Panc1 (cell line): Measurements from ENCODE around the gene TTLL11.

Source experiments
- POLR2AphosphoS5 ChIP-seq: IDR thresholded peaks from 2 replicates; pipeline ENCODE4 v1.6.1; 2012; ENCODE audit warnings: mild to moderate bottlenecking, low read depth, low read length, moderate library complexity
- SIN3A ChIP-seq: IDR thresholded peaks from 2 replicates; pipeline ENCODE4 v1.6.1; 2012; ENCODE audit warnings: low read depth, mild to moderate bottlenecking, low read length, moderate library complexity, borderline replicate concordance; ENCODE audit not compliant: insufficient read depth
- TCF7L2 ChIP-seq: IDR thresholded peaks from 2 replicates; pipeline ENCODE4 v1.6.1; 2011; ENCODE audit warnings: mild to moderate bottlenecking, low read depth, low read length, inconsistent platforms
- TF ChIP-seq, protein P1 (sequence below): fragments of 450-650 bp; IDR thresholded peaks from 2 replicates; pipeline ENCODE4 v1.5.1; 2017; ENCODE audit warnings: mild to moderate bottlenecking
- TF ChIP-seq, protein P2 (sequence below), 2 experiments: IDR thresholded peaks; 2 replicates each; pipeline ENCODE4 v1.6.1; 2011 to 2012; ENCODE audit warnings: low read depth in 2 of 2, control low read depth in 1 of 2, low read length in 1 of 2, mild to moderate bottlenecking in 1 of 2, moderate library complexity in 1 of 2; ENCODE audit not compliant: insufficient read depth in 1 of 2

DNA sequence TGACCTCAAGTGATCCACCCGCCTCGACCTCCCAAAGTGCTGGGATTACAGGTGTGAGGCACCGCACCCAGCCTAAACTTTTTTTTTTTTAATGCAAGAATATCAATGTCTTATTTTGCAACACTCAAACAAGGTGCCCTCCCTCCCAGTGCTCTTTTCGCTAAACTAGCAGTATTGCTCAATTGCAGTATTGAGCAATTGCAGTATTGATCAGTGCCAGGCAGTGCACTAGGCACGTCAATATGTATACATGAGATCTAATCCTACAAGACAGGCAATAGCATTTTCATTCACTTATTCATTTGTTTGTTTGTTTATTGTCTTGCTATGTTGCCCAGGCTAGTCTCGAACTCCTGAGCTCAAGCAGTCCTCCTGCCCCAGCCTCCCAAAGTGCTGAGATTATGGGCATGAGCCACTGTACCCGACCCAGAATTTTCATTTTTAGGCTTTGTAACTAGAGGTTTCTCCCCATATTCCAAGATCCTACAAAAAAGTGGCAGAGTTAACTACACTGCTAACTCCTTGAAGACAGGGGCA, 94.5 kb downstream of the TTLL11 start:
- TF ChIP-seq, protein P1, sequence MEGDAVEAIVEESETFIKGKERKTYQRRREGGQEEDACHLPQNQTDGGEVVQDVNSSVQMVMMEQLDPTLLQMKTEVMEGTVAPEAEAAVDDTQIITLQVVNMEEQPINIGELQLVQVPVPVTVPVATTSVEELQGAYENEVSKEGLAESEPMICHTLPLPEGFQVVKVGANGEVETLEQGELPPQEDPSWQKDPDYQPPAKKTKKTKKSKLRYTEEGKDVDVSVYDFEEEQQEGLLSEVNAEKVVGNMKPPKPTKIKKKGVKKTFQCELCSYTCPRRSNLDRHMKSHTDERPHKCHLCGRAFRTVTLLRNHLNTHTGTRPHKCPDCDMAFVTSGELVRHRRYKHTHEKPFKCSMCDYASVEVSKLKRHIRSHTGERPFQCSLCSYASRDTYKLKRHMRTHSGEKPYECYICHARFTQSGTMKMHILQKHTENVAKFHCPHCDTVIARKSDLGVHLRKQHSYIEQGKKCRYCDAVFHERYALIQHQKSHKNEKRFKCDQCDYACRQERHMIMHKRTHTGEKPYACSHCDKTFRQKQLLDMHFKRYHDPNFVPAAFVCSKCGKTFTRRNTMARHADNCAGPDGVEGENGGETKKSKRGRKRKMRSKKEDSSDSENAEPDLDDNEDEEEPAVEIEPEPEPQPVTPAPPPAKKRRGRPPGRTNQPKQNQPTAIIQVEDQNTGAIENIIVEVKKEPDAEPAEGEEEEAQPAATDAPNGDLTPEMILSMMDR, result no peak
- TF ChIP-seq, protein P2, sequence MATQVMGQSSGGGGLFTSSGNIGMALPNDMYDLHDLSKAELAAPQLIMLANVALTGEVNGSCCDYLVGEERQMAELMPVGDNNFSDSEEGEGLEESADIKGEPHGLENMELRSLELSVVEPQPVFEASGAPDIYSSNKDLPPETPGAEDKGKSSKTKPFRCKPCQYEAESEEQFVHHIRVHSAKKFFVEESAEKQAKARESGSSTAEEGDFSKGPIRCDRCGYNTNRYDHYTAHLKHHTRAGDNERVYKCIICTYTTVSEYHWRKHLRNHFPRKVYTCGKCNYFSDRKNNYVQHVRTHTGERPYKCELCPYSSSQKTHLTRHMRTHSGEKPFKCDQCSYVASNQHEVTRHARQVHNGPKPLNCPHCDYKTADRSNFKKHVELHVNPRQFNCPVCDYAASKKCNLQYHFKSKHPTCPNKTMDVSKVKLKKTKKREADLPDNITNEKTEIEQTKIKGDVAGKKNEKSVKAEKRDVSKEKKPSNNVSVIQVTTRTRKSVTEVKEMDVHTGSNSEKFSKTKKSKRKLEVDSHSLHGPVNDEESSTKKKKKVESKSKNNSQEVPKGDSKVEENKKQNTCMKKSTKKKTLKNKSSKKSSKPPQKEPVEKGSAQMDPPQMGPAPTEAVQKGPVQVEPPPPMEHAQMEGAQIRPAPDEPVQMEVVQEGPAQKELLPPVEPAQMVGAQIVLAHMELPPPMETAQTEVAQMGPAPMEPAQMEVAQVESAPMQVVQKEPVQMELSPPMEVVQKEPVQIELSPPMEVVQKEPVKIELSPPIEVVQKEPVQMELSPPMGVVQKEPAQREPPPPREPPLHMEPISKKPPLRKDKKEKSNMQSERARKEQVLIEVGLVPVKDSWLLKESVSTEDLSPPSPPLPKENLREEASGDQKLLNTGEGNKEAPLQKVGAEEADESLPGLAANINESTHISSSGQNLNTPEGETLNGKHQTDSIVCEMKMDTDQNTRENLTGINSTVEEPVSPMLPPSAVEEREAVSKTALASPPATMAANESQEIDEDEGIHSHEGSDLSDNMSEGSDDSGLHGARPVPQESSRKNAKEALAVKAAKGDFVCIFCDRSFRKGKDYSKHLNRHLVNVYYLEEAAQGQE (IDR thresholded peaks at IDR 0.05; ENCODE audit: insufficient read depth in 1 of 2, low read depth in 2 of 2, low read length in 1 of 2), result no peak
- TF ChIP-seq TCF7L2 (no peak), POLR2AphosphoS5 (no peak), SIN3A (no peak)
